Right lobe of liver (tissue), 6 donors: ENCODE results near the gene UBC. TPM values are rescaled to one million over a fixed set of nuclear protein-coding genes. Genes with fewer than 3 reads are reported as not detected.
A peak's percentile ranks its signal among the peaks of the same experiment; 100 is the strongest.

Experiments
- ATAC-seq, 4 donors: fragments of 200-7000 bp; cut with Tn5 transposase; one replicate each; pipeline ENCODE4 v1.9.1; 2020; ENCODE audit warnings: mild to moderate bottlenecking in 4 of 4, moderate library complexity in 4 of 4
- DNase-seq, 3 donors: peaks; one replicate each; pipeline ENCODE4 v3.0.0-alpha.2; 2020
- H3K27ac ChIP-seq, 3 donors: fragments of 200-600 bp; one replicate each; pipeline ENCODE4 v1.8.0; 2022
- H3K27me3 ChIP-seq, 2 donors: fragments of 200-600 bp; one replicate each; pipeline ENCODE4 v1.8.0; 2022
- H3K36me3 ChIP-seq, 4 donors: fragments of 200-600 bp; sonication (generic) in 1 of 4; one replicate each; pipeline versions ENCODE4 v1.5.1 to v1.8.0; 2017 to 2022; ENCODE audit warnings: control low read depth in 1 of 4
- H3K4me1 ChIP-seq, 4 donors: fragments of 200-600 bp; sonication (generic) in 1 of 4; one replicate each; pipeline versions ENCODE4 v1.5.1 to v1.8.0; 2017 to 2022; ENCODE audit warnings: control low read depth in 1 of 4
- H3K4me3 ChIP-seq, 3 donors: fragments of 200-600 bp; one replicate each; pipeline ENCODE4 v1.8.0; 2022
- H3K9me3 ChIP-seq, 4 donors: fragments of 200-600 bp; sonication (generic) in 1 of 4; one replicate each; pipeline versions ENCODE4 v1.5.1 to v1.8.0; 2017 to 2022; ENCODE audit warnings: control low read depth in 1 of 4
- CTCF ChIP-seq, 4 donors: fragments of 200-600 bp in 3 of 4; fragments of 450-650 bp in 1 of 4; IDR thresholded peaks; one replicate each; pipeline versions ENCODE4 v1.5.1 to v1.8.0; 2016 to 2022; ENCODE audit warnings: antibody characterized with exemption in 4 of 4, mild to moderate bottlenecking in 2 of 4
- POLR2A ChIP-seq: fragments of 450-650 bp; IDR thresholded peaks from one replicate; pipeline ENCODE4 v1.6.1; 2017; ENCODE audit warnings: antibody characterized with exemption, mild to moderate bottlenecking
- WGBS: methylation state at CpG from one replicate; pipeline ENCODE4 v1.1.6; 2018; ENCODE audit warnings: low coverage, low lambda C conversion rate; ENCODE audit not compliant: insufficient coverage; ENCODE audit errors: missing lambda C conversion rate; 5-methylcytosine and 5-hydroxymethylcytosine counted together
- intact Hi-C, 2 donors: fragments of 100-400 bp; cut with DNase I; formaldehyde crosslinking; loops; one replicate each; pipeline versions ENCODE4 v1.11.2 to v1.14.1; 2022
- total RNA-seq, 6 experiments: library from RNA; depleted of rRNA in 2 of 6; stranded (reverse); fragments of >200 nt in 2 of 6; fragmentation: NEBNext Ultra II Directional in 3 of 6; extraction: Animal tissue kit (Norgen Biotek cat#: 25700) in 3 of 6; gene quantifications; one replicate each; pipeline versions ENCODE4 v1.1.0 to v1.2.4, GENCODE V29; 2016 to 2023
- donor health status: DM: no; HTN: yes; CAD: no.
- donor health status: DM: no; HTN: no; CAD: no.
- donor health status: DM: no; HTN: no; CAD: no.
- donor health status: DM: no; HTN: yes; CAD: no.
- donor health status: DM: no; HTN: yes; CAD: no.

The UBC gene
- total RNA-seq, 6 experiments from 2014 or later, result 390 to 1,023 (median 604) TPM

GRCh38 chr12:124864326-124864752, 50.1 kb downstream of the UBC start:
- Histone ChIP-seq H3K4me3 (peak overlapping the region in 1 of 3 donors; percentile 93), H3K36me3 (peaks cover 0 to 10% (median 2%) of the 10 kb centered on the region in 4 donors), H3K4me1 (peaks cover 0 to 34% (median 10%) of the 10 kb centered on the region in 4 donors), H3K27me3 (no peaks in the 10 kb centered on the region), H3K27ac (peak overlapping the region; percentile 81 to 93 (median 89)), H3K9me3 (no peaks in the 10 kb centered on the region)
- intact Hi-C loops, result no loop called here
- WGBS, result 80% methylated on average over 11 of the region's 14 CpGs
- no peak for ATAC-seq
- TF ChIP-seq CTCF (IDR thresholded peaks at IDR 0.05) (no peak), POLR2A (no peak)
- no peak for DNase-seq

GRCh38 chr12:124863416-124864325, 50.8 kb downstream of the UBC start, which contains the start of gene SCARB1:
SCARB1 (minus strand) TSS chr12:124863864; CDS start chr12:124863720, 144 bp downstream.
- peak within 1 kb of the TSS; percentile 81 to 93 (median 89) for H3K27ac ChIP-seq
- TF ChIP-seq CTCF (IDR thresholded peaks at IDR 0.05) (peak in 2 of 4 donors; percentile 8 to 13), POLR2A (peak; percentile 83)
- intact Hi-C loops, result no loop called here

GRCh38 chr12:124862768-124863415, 51.6 kb downstream of the UBC start:
- TF ChIP-seq POLR2A (no peak), CTCF (IDR thresholded peaks at IDR 0.05) (no peak)
- 33% methylated on average over 2 of the region's 22 CpGs for WGBS
- peak overlapping the region; percentile 81 to 93 (median 89) for H3K27ac ChIP-seq
- peaks cover 0 to 34% (median 9%) of the 10 kb centered on the region in 4 donors for H3K4me1 ChIP-seq
- peaks cover 0 to 11% (median 2%) of the 10 kb centered on the region in 4 donors for H3K36me3 ChIP-seq
- no peaks in the 10 kb centered on the region for H3K9me3 ChIP-seq
- peak overlapping the region; percentile 81 to 96 (median 93) for H3K4me3 ChIP-seq
- no peaks in the 10 kb centered on the region for H3K27me3 ChIP-seq
- intact Hi-C loops, result no loop called here
- DNase-seq (peak in 2 of 3 donors; percentile 46 to 71), ATAC-seq (peak; percentile 19 to 57 (median 50))

More at GRCh38 chr12:124863416-124864325, 50.8 kb downstream of the UBC start, which contains the start of gene SCARB1:
- peak within 1 kb of the TSS; percentile 81 to 96 (median 93) for H3K4me3 ChIP-seq
- DNase-seq (peak; percentile 93 to 94 (median 93)), ATAC-seq (peak; percentile 76 to 92 (median 88))
- peaks cover 0 to 11% (median 2%) of the 10 kb centered on the region in 4 donors for H3K36me3 ChIP-seq
- H3K9me3 ChIP-seq, result no peaks in the 10 kb centered on the region
- no peaks in the 10 kb centered on the region for H3K27me3 ChIP-seq
- 0% methylated on average over 12 of the region's 89 CpGs for WGBS
- H3K4me1 ChIP-seq, result peaks cover 0 to 34% (median 10%) of the 10 kb centered on the region in 4 donors

- intact Hi-C loops, result no loop called here
- WGBS, result 27% methylated on average over 7 of the region's 8 CpGs
- H3K27ac ChIP-seq, result peak overlapping the region; percentile 81 to 93 (median 89)
Observed at GRCh38 chr12:124861898-124862676, 52.4 kb downstream of the UBC start.

More at GRCh38 chr12:124861898-124862676, 52.4 kb downstream of the UBC start:
- Histone ChIP-seq H3K36me3 (peaks cover 0 to 11% (median 2%) of the 10 kb centered on the region in 4 donors), H3K9me3 (no peaks in the 10 kb centered on the region), H3K27me3 (no peaks in the 10 kb centered on the region), H3K4me3 (peak overlapping the region; percentile 81 to 96 (median 93)), H3K4me1 (peaks cover 0 to 27% (median 5%) of the 10 kb centered on the region in 4 donors)
- DNase-seq, result no peak
- no peak for ATAC-seq
- TF ChIP-seq CTCF (IDR thresholded peaks at IDR 0.05), result no peak
- no peak for TF ChIP-seq POLR2A
